ENCODE data around the gene SERTAD3.
A peak's percentile ranks its signal among the peaks of the same experiment; 100 is the strongest.

Gene SERTAD3

DNA sequence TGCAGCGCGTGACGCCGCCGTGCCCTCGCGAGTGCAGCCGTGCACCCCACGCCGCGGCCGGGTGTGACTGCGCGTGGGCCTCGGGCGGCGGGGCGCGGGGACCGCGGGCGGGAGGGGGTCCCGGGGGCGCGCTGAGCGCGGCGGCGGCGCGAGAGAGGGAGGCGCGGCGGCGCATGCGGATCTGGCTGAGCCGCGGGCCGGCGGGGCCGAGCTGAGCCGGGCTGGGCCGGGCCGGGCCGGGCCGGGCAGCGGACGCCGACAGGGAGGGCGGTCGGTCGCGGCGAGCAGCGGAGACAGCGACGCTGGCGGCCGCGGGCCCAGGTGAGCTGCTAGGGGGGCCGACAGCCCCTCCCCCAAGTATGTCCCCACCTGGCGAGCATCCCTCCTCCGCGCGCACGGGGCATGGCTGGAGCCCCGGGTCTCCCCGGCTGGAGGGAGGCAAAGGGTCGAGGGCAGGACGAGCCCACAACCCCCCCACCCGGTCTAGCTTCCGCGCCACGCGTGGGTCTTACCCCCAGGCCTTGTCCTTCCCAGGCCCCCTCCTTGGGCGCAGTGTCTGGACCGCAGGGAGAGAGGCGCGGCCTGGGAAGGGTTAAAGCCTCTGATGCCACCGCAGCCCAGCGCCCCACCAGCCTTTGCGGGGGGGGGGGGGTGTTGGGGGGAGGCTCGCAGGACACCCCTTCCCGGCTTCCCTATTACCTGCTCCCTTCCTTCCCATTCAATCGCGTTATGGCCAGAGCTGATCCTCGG, 23.0 kb upstream of the SERTAD3 start, which contains the start of gene SPTBN4:
TSS of gene SPTBN4 (plus strand) at position 17 of the 750 bp plus-strand sequence. CDS start 5,621 bp downstream, outside the sequence.
- Histone ChIP-seq H3K36me3 (ENCODE audit: insufficient read depth, low read length) (no peaks in the 10 kb centered on the region), H3K27ac (ENCODE audit: low read length) (peak within 1 kb of the TSS; percentile 57; the same call in 1 of the 2 replicates), H3K4me1 (ENCODE audit: insufficient read depth, low read length) (peaks cover 20% of the 10 kb centered on the region), H3K79me2 (ENCODE audit: insufficient read depth, low read length) (no peaks in the 10 kb centered on the region), H3K9me3 (ENCODE audit: insufficient read depth, low read length, severe bottlenecking) (no peaks in the 10 kb centered on the region), H3K4me3 (ENCODE audit: low read depth in 1 of 2, low read length in 2 of 2) (peak within 1 kb of the TSS; percentile 12 to 78; a peak in 3 of 4 replicates), H3K9ac (ENCODE audit: low read depth, low read length) (peak within 1 kb of the TSS; percentile 45; the same call in 1 of the 2 replicates), H4K20me1 (ENCODE audit: insufficient read depth, low read length) (peaks cover 5% of the 10 kb centered on the region; the same call in 1 of the 2 replicates), H2AFZ (ENCODE audit: low read depth, low read length) (peak within 1 kb of the TSS; percentile 76), H3K27me3 (ENCODE audit: insufficient read depth, low read length, poor library complexity) (no peaks in the 10 kb centered on the region), H3K4me2 (ENCODE audit: insufficient read depth, low read length) (peak within 1 kb of the TSS; percentile 98)
- TF ChIP-seq EZH2 (IDR thresholded peaks at IDR 0.05; ENCODE audit: borderline replicate concordance, low read depth, low read length, severe bottlenecking) = no peak
- TF ChIP-seq CTCF (IDR thresholded peaks at IDR 0.05; ENCODE audit: borderline replicate concordance, extremely low read depth, low read length, poor library complexity, severe bottlenecking) = no peak
- ATAC-seq (ENCODE audit: insufficient read depth, low read depth) (no peak), DNase-seq (no peak)

- H3K4me2 ChIP-seq (ENCODE audit: insufficient read depth, low read length) = peak overlapping the region; percentile 98
- H3K79me2 ChIP-seq (ENCODE audit: insufficient read depth, low read length) = no peaks in the 10 kb centered on the region
- no peaks in the 10 kb centered on the region for H3K9me3 ChIP-seq (ENCODE audit: insufficient read depth, low read length, severe bottlenecking)
- H3K9ac ChIP-seq (ENCODE audit: low read depth, low read length) = peak overlapping the region; percentile 45; the same call in 1 of the 2 replicates
- DNase-seq (no peak), ATAC-seq (ENCODE audit: insufficient read depth, low read depth) (no peak)
- H3K4me3 ChIP-seq (ENCODE audit: low read depth in 1 of 2, low read length in 2 of 2) = peak overlapping the region; percentile 12 to 78; a peak in 3 of 4 replicates
- H2AFZ ChIP-seq (ENCODE audit: low read depth, low read length) = peak overlapping the region; percentile 76
- peaks cover 5% of the 10 kb centered on the region; the same call in 1 of the 2 replicates for H4K20me1 ChIP-seq (ENCODE audit: insufficient read depth, low read length)
- no peaks in the 10 kb centered on the region for H3K36me3 ChIP-seq (ENCODE audit: insufficient read depth, low read length)
- peaks cover 20% of the 10 kb centered on the region for H3K4me1 ChIP-seq (ENCODE audit: insufficient read depth, low read length)
- H3K27me3 ChIP-seq (ENCODE audit: insufficient read depth, low read length, poor library complexity) = no peaks in the 10 kb centered on the region
- peak overlapping the region; percentile 57; the same call in 1 of the 2 replicates for H3K27ac ChIP-seq (ENCODE audit: low read length)
- TF ChIP-seq CTCF (IDR thresholded peaks at IDR 0.05; ENCODE audit: borderline replicate concordance, extremely low read depth, low read length, poor library complexity, severe bottlenecking) (no peak), EZH2 (IDR thresholded peaks at IDR 0.05; ENCODE audit: borderline replicate concordance, low read depth, low read length, severe bottlenecking) (no peak)
Observed at GRCh38 chr19:40466219-40466984, 22.3 kb upstream of the SERTAD3 start.

DNA sequence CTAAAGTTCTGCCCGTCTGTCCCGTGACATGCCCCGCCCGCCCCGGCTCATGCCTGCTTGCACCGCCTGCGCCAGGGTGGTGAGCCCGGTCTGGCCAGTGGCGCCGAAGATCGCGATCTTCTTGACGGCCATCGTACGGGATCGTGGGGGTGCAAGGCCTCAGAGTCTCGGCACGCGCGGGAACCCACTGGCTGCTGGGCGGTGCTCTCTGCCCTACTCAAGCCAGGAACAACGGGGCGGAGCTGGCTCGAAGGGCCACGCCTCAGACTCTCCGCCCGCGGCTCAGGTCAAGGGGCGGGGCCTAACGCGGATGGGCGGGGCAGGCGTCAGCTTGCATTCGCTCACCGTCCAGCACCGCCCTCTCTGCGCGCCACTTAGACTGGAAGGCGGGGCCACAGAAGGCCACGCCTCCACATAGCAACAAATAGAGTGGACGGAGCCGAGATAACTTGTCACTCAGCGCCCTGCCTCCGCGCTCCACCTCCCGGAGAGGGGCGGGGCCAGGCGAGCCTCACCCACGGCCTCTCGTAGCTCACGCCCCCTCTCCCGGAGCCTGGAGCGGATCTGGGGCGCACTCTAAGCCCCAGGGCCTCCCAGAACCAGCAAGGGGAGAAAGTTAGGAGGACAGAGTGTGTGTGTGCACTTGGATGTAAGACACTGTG, 21.6 kb upstream of the SERTAD3 start, which contains the start of gene BLVRB:
TSS of gene BLVRB (minus strand) at position 189 of the 662 bp plus-strand sequence. CDS start at position 132, 57 bp downstream.
- ATAC-seq (ENCODE audit: insufficient read depth, low read depth) = peak; percentile 88
- peak within 1 kb of the TSS; percentile 72 for H3K9ac ChIP-seq (ENCODE audit: low read depth, low read length)

More for the DNA sequence above, 21.6 kb upstream of the SERTAD3 start, which contains the start of gene BLVRB:
- H3K4me2 ChIP-seq (ENCODE audit: insufficient read depth, low read length) = peak within 1 kb of the TSS; percentile 98
- no peaks in the 10 kb centered on the region for H3K27me3 ChIP-seq (ENCODE audit: insufficient read depth, low read length, poor library complexity)
- H3K27ac ChIP-seq (ENCODE audit: low read length) = peak within 1 kb of the TSS; percentile 76
- no peaks in the 10 kb centered on the region for H3K9me3 ChIP-seq (ENCODE audit: insufficient read depth, low read length, severe bottlenecking)
- H3K4me3 ChIP-seq (ENCODE audit: low read depth in 1 of 2, low read length in 2 of 2) = peak within 1 kb of the TSS; percentile 44 to 78
- peaks cover 20% of the 10 kb centered on the region for H3K4me1 ChIP-seq (ENCODE audit: insufficient read depth, low read length)
- H3K79me2 ChIP-seq (ENCODE audit: insufficient read depth, low read length) = no peaks in the 10 kb centered on the region
- no peaks in the 10 kb centered on the region for H3K36me3 ChIP-seq (ENCODE audit: insufficient read depth, low read length)
- H2AFZ ChIP-seq (ENCODE audit: low read depth, low read length) = peak within 1 kb of the TSS; percentile 86
- TF ChIP-seq EZH2 (IDR thresholded peaks at IDR 0.05; ENCODE audit: borderline replicate concordance, low read depth, low read length, severe bottlenecking) (no peak), CTCF (IDR thresholded peaks at IDR 0.05; ENCODE audit: borderline replicate concordance, extremely low read depth, low read length, poor library complexity, severe bottlenecking) (no peak)
- H4K20me1 ChIP-seq (ENCODE audit: insufficient read depth, low read length) = peaks cover 5% of the 10 kb centered on the region; the same call in 1 of the 2 replicates
- DNase-seq = peak; percentile 99
